GM12878 (cell line): Measurements from ENCODE around the gene CSDE1. TPM values are rescaled to one million over a fixed set of nuclear protein-coding genes. Genes with fewer than 3 reads are reported as not detected.
A peak's percentile ranks its signal among the peaks of the same experiment; 100 is the strongest.

ENCODE experiments used
- BCL3 ChIP-seq: IDR thresholded peaks from 2 replicates; pipeline ENCODE4 v1.6.1; 2011; ENCODE audit warnings: borderline replicate concordance, low read depth, mild to moderate bottlenecking, moderate library complexity, low read length; ENCODE audit not compliant: insufficient read depth, poor library complexity, severe bottlenecking
- BRCA1 ChIP-seq: IDR thresholded peaks from 2 replicates; pipeline ENCODE4 v1.6.1; 2011; ENCODE audit warnings: low read depth, low read length, improper control_type of control experiment
- CBX5 ChIP-seq: sonication (generic); IDR thresholded peaks from 2 replicates; pipeline ENCODE4 v1.6.1; 2016; ENCODE audit warnings: low read depth, moderate library complexity, mild to moderate bottlenecking, inconsistent platforms
- CHD4 ChIP-seq: fragments of 200-600 bp; sonication (generic); IDR thresholded peaks from 2 replicates; pipeline ENCODE4 v1.6.1; 2016; ENCODE audit warnings: mild to moderate bottlenecking
- CTCF ChIP-seq, 3 experiments: IDR thresholded peaks in 2 of 3; conservative IDR thresholded peaks in 1 of 3; 2 replicates each; pipeline ENCODE4 v1.5.1; 2011; ENCODE audit warnings: low read depth in 3 of 3, low read length in 3 of 3, mild to moderate bottlenecking in 3 of 3, control low read depth in 2 of 3, moderate library complexity in 2 of 3, inconsistent platforms in 1 of 3, mixed read lengths in 1 of 3; ENCODE audit not compliant: control insufficient read depth in 2 of 3, insufficient read depth in 1 of 3; ENCODE audit errors: extremely low read depth in 1 of 3
- ESRRA ChIP-seq: IDR thresholded peaks from 2 replicates; pipeline ENCODE4 v1.6.1; 2012; ENCODE audit warnings: mild to moderate bottlenecking, low read length, improper control_type of control experiment
- EZH2 ChIP-seq: IDR thresholded peaks from 2 replicates; pipeline ENCODE4 v1.6.1; 2012; ENCODE audit warnings: low read depth, mild to moderate bottlenecking, control low read depth, inconsistent platforms, low read length, borderline replicate concordance; ENCODE audit not compliant: control insufficient read depth
- HCFC1 ChIP-seq: fragments of 150-350 bp; IDR thresholded peaks from 2 replicates; pipeline ENCODE4 v1.6.1; 2014; ENCODE audit warnings: low read length
- HDAC6 ChIP-seq: fragments of 200-600 bp; sonication (generic); IDR thresholded peaks from one replicate; pipeline ENCODE4 v1.8.0; 2017; ENCODE audit warnings: antibody characterized with exemption; ENCODE audit not compliant: unreplicated experiment
- IKZF2 ChIP-seq, 2 experiments: fragments of 450-650 bp; IDR thresholded peaks; 2 replicates each; pipeline ENCODE4 v1.6.1; 2017; ENCODE audit warnings: mild to moderate bottlenecking in 2 of 2, moderate library complexity in 2 of 2
- MAX ChIP-seq: IDR thresholded peaks from 2 replicates; pipeline ENCODE4 v1.6.1; 2012; ENCODE audit warnings: low read depth, low read length, improper control_type of control experiment
- NBN ChIP-seq: fragments of 450-650 bp; IDR thresholded peaks from 2 replicates; pipeline ENCODE4 v1.6.1; 2016
- NR2C1 ChIP-seq: fragments of 450-650 bp; IDR thresholded peaks from 2 replicates; pipeline ENCODE4 v1.6.1; 2017; ENCODE audit warnings: antibody characterized with exemption, mild to moderate bottlenecking, moderate library complexity
- POLR2AphosphoS5 ChIP-seq: IDR thresholded peaks from 2 replicates; pipeline ENCODE4 v1.6.1; 2011; ENCODE audit warnings: mild to moderate bottlenecking, low read length, inconsistent platforms
- SP1 ChIP-seq: IDR thresholded peaks from one replicate; pipeline ENCODE4 v1.6.1; 2011; ENCODE audit warnings: low read depth, low read length
- SPI1 ChIP-seq: IDR thresholded peaks from 2 replicates; pipeline ENCODE4 v1.6.1; 2011; ENCODE audit warnings: low read depth, mild to moderate bottlenecking, low read length, moderate library complexity, borderline replicate concordance; ENCODE audit not compliant: insufficient read depth
- SRF ChIP-seq, 2 experiments: IDR thresholded peaks; 2 replicates each; pipeline ENCODE4 v1.6.1; 2011; ENCODE audit warnings: low read depth in 2 of 2, low read length in 2 of 2, mild to moderate bottlenecking in 1 of 2, moderate library complexity in 1 of 2
- SUPT20H ChIP-seq: IDR thresholded peaks from 2 replicates; pipeline ENCODE4 v1.6.1; 2011; ENCODE audit warnings: low read depth, mild to moderate bottlenecking, low read length, moderate library complexity, borderline replicate concordance; ENCODE audit not compliant: control insufficient read depth
- TCF3 ChIP-seq: IDR thresholded peaks from 2 replicates; pipeline ENCODE4 v1.6.1; 2012; ENCODE audit warnings: low read depth, mild to moderate bottlenecking, low read length, borderline replicate concordance; ENCODE audit not compliant: insufficient read depth
- YY1 ChIP-seq: IDR thresholded peaks from 2 replicates; pipeline ENCODE4 v1.6.1; 2011; ENCODE audit warnings: low read depth, mild to moderate bottlenecking, low read length
- ZBTB33 ChIP-seq: fragments of 450-650 bp; IDR thresholded peaks from 2 replicates; pipeline ENCODE4 v1.6.1; 2017; ENCODE audit warnings: mild to moderate bottlenecking
- ZNF622 ChIP-seq: fragments of 450-650 bp; IDR thresholded peaks from 2 replicates; pipeline ENCODE4 v1.6.1; 2017; ENCODE audit warnings: mild to moderate bottlenecking, inconsistent platforms
- polyA plus RNA-seq, 11 experiments: library from polyadenylated mRNA; depleted of rRNA in 4 of 11; unstranded in 6 of 11; stranded (reverse) in 5 of 11; fragments of >200 nt; fragmentation: Nextera tagmentation in 4 of 11; fragmentation: Illumina TruSeq in 1 of 11; extraction: Ambion mirVana in 4 of 11; extraction: Trizol in 1 of 11; gene quantifications; 1 replicate in 1 of 11; 2 replicates in 10 of 11; pipeline versions ENCODE4 v1.2.1 to v1.2.3, GENCODE V29; 2011 to 2016; ENCODE audit warnings: inconsistent platforms in 2 of 11, missing spikeins in 2 of 11, low read depth in 1 of 11
- total RNA-seq, 4 experiments: library from RNA; depleted of rRNA in 3 of 4; stranded (reverse); fragments of >200 nt in 3 of 4; fragmentation: Illumina TruSeq in 1 of 4; extraction: Trizol in 1 of 4; gene quantifications; 2 replicates each; pipeline versions ENCODE4 v1.2.1 to v1.2.3, GENCODE V29; 2013 to 2021
- TF ChIP-seq, protein P1 (sequence below): fragments of 450-650 bp; IDR thresholded peaks from 2 replicates; pipeline ENCODE4 v1.6.1; 2017; ENCODE audit warnings: low read depth, mild to moderate bottlenecking, moderate library complexity

CSDE1 gene
- total and polyA plus RNA-seq, 10 of the 15 experiments (the other 5 are each of a cell fraction or from before 2014, with no cell fraction given): 130 to 390 (median 246) TPM

GRCh38 chr1:114716304-114717170 is 41.2 kb downstream of the CSDE1 start, which contains the start of gene NRAS (continued):
- TF ChIP-seq ESRRA: no peak
- TF ChIP-seq ZNF622: no peak
- TF ChIP-seq TCF3: no peak
- TF ChIP-seq HCFC1: peak; percentile 70
- peak; percentile 45 to 49; a peak in 1 of 4 replicates for TF ChIP-seq IKZF2 (IDR thresholded peaks at IDR 0.05)
- no peak for TF ChIP-seq CHD4
- no peak; the same call in 1 of the 2 replicates for TF ChIP-seq BRCA1
- TF ChIP-seq SP1: peak; percentile 76
- TF ChIP-seq YY1: peak; percentile 86
- TF ChIP-seq SRF (IDR thresholded peaks at IDR 0.05; ENCODE audit: low read depth in 2 of 2, low read length in 2 of 2): peak; percentile 40 to 91; a peak in 3 of 4 replicates
- no peak for TF ChIP-seq EZH2
- TF ChIP-seq SPI1: no peak
- TF ChIP-seq ZBTB33: no peak; the same call in 1 of the 2 replicates
- TF ChIP-seq, protein P1, sequence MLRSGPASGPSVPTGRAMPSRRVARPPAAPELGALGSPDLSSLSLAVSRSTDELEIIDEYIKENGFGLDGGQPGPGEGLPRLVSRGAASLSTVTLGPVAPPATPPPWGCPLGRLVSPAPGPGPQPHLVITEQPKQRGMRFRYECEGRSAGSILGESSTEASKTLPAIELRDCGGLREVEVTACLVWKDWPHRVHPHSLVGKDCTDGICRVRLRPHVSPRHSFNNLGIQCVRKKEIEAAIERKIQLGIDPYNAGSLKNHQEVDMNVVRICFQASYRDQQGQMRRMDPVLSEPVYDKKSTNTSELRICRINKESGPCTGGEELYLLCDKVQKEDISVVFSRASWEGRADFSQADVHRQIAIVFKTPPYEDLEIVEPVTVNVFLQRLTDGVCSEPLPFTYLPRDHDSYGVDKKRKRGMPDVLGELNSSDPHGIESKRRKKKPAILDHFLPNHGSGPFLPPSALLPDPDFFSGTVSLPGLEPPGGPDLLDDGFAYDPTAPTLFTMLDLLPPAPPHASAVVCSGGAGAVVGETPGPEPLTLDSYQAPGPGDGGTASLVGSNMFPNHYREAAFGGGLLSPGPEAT: peak; percentile 96
- TF ChIP-seq CTCF (IDR thresholded peaks at IDR 0.05 in 2 of 3, conservative IDR thresholded peaks at IDR 0.05 in 1 of 3; ENCODE audit: control insufficient read depth in 2 of 3, extremely low read depth in 1 of 3, insufficient read depth in 1 of 3, low read depth in 3 of 3, low read length in 3 of 3): no peak
- TF ChIP-seq NBN: peak; percentile 87
- TF ChIP-seq HDAC6: no peak
- TF ChIP-seq NR2C1: no peak
- peak; percentile 98 for TF ChIP-seq MAX
- TF ChIP-seq CBX5: no peak
- TF ChIP-seq SUPT20H: no peak
- peak; percentile 86; the same call in 1 of the 2 replicates for TF ChIP-seq POLR2AphosphoS5
- peak; percentile 96 for TF ChIP-seq BCL3
